Measurements from ENCODE around the gene LAMA2. TPM values are rescaled to one million over a fixed set of nuclear protein-coding genes. Genes with fewer than 3 reads are reported as not detected.
A peak's percentile ranks its signal among the peaks of the same experiment; 100 is the strongest.

The LAMA2 gene
- total and polyA plus RNA-seq, 2 donors (not counting 1 experiment from before 2014, with no cell fraction given): 19.5 to 67.5 TPM

DNA sequence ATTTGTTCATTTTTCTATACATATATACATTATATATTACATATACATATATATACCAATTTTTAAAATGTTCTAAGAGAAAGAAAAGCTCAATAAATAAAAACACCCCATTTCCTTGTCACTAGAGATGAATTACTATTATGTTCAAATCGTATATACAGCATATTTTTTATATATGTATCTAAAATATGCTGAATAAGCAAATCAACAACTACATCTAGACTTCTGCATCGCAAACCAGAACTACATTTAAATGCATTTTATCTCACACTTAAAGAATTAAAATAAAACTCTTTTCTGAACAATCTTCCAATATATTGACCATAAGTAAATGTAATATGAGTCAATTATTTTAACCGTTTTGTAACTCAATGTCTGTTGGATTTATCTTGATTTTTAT lies 133.9 kb downstream of the LAMA2 start:
- Histone ChIP-seq H3K4me2 (ENCODE audit: extremely low read depth, insufficient read depth, low read length) (no peak overlapping the region), H3K9ac (ENCODE audit: insufficient read depth, low read length) (no peak overlapping the region)
- TF ChIP-seq, protein P1, sequence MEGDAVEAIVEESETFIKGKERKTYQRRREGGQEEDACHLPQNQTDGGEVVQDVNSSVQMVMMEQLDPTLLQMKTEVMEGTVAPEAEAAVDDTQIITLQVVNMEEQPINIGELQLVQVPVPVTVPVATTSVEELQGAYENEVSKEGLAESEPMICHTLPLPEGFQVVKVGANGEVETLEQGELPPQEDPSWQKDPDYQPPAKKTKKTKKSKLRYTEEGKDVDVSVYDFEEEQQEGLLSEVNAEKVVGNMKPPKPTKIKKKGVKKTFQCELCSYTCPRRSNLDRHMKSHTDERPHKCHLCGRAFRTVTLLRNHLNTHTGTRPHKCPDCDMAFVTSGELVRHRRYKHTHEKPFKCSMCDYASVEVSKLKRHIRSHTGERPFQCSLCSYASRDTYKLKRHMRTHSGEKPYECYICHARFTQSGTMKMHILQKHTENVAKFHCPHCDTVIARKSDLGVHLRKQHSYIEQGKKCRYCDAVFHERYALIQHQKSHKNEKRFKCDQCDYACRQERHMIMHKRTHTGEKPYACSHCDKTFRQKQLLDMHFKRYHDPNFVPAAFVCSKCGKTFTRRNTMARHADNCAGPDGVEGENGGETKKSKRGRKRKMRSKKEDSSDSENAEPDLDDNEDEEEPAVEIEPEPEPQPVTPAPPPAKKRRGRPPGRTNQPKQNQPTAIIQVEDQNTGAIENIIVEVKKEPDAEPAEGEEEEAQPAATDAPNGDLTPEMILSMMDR (conservative IDR thresholded peaks at IDR 0.05 in 1 of 2, IDR thresholded peaks at IDR 0.05 in 1 of 2; ENCODE audit: low read depth in 1 of 2, low read length in 2 of 2): no peak
- no peak for TF ChIP-seq EZH2 (IDR thresholded peaks at IDR 0.05; ENCODE audit: low read length, missing control alignments)

DNA sequence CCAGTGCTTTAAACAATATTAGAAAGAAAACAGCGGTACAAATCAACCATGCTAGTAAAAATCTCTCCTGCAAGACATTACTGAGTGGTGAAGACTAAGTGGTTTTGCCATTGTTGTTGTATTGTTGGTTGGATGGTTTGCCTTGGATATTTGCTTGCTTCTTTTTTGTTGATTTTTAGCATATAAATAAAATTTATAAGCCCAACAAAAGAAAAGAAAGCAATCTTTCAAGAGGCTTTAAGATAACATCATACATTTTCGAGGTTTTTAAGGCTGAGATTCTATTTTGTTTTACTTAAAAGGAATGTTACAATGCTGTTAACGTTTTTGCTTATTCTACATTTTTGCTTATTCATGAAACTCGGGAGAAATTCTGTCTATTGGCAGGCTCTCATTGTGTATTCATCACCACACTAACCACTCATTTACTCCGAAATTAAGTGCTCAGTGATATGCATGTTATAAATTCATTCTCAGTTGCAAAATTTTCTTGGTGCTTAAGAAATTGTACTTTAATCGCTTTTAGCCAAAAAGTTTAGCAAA lies 139.1 kb downstream of the LAMA2 start:
- Histone ChIP-seq H3K4me1 (ENCODE audit: control insufficient read depth, extremely low read depth, insufficient read depth, low read length) (no peaks in the 10 kb centered on the region), H3K9me3 (ENCODE audit: control insufficient read depth, insufficient read depth, low read depth, low read length) (no peaks in the 10 kb centered on the region), H3K27me3 (ENCODE audit: control insufficient read depth, insufficient read depth, low read length) (no peaks in the 10 kb centered on the region), H3K27ac (ENCODE audit: insufficient read depth, low read length) (no peak overlapping the region), H3K4me3 (replicated peaks in 1 of 4; ENCODE audit: control extremely low read depth in 1 of 4, insufficient read depth in 1 of 4, low read depth in 3 of 4, low read length in 4 of 4) (no peak overlapping the region), H3K4me2 (ENCODE audit: extremely low read depth, insufficient read depth, low read length) (no peak overlapping the region), H4K20me1 (ENCODE audit: control insufficient read depth, extremely low read depth, insufficient read depth, low read length) (no peaks in the 10 kb centered on the region), H3K9ac (ENCODE audit: insufficient read depth, low read length) (no peak overlapping the region), H3K36me3 (ENCODE audit: control insufficient read depth, insufficient read depth, low read length) (no peaks in the 10 kb centered on the region), H3K79me2 (ENCODE audit: control insufficient read depth, insufficient read depth, low read length) (no peaks in the 10 kb centered on the region), H2AFZ (ENCODE audit: low read length) (no peak overlapping the region)
- TF ChIP-seq, protein P1 (conservative IDR thresholded peaks at IDR 0.05 in 1 of 2, IDR thresholded peaks at IDR 0.05 in 1 of 2; ENCODE audit: low read depth in 1 of 2, low read length in 2 of 2): no peak
- TF ChIP-seq EZH2 (IDR thresholded peaks at IDR 0.05; ENCODE audit: low read length, missing control alignments): no peak
- peak in 1 of 2 donors; percentile 19 for DNase-seq (ENCODE audit: low read depth in 2 of 2)

More for the DNA sequence above, 133.9 kb downstream of the LAMA2 start:
- Histone ChIP-seq H2AFZ (ENCODE audit: low read length) (no peak overlapping the region), H3K4me1 (ENCODE audit: control insufficient read depth, extremely low read depth, insufficient read depth, low read length) (no peaks in the 10 kb centered on the region), H3K27ac (ENCODE audit: insufficient read depth, low read length) (no peak overlapping the region), H3K79me2 (ENCODE audit: control insufficient read depth, insufficient read depth, low read length) (no peaks in the 10 kb centered on the region), H3K36me3 (ENCODE audit: control insufficient read depth, insufficient read depth, low read length) (no peaks in the 10 kb centered on the region), H3K27me3 (ENCODE audit: control insufficient read depth, insufficient read depth, low read length) (no peaks in the 10 kb centered on the region), H3K9me3 (ENCODE audit: control insufficient read depth, insufficient read depth, low read depth, low read length) (no peaks in the 10 kb centered on the region), H4K20me1 (ENCODE audit: control insufficient read depth, extremely low read depth, insufficient read depth, low read length) (no peaks in the 10 kb centered on the region), H3K4me3 (replicated peaks in 1 of 4; ENCODE audit: control extremely low read depth in 1 of 4, insufficient read depth in 1 of 4, low read depth in 3 of 4, low read length in 4 of 4) (no peak overlapping the region)
- no peak for DNase-seq (ENCODE audit: low read depth in 2 of 2)

- Histone ChIP-seq H4K20me1 (ENCODE audit: control insufficient read depth, extremely low read depth, insufficient read depth, low read length) (no peaks in the 10 kb centered on the region), H3K9ac (ENCODE audit: insufficient read depth, low read length) (no peak overlapping the region), H3K27ac (ENCODE audit: insufficient read depth, low read length) (no peak overlapping the region), H3K4me2 (ENCODE audit: extremely low read depth, insufficient read depth, low read length) (no peak overlapping the region), H3K9me3 (ENCODE audit: control insufficient read depth, insufficient read depth, low read depth, low read length) (no peaks in the 10 kb centered on the region), H3K79me2 (ENCODE audit: control insufficient read depth, insufficient read depth, low read length) (no peaks in the 10 kb centered on the region), H3K27me3 (ENCODE audit: control insufficient read depth, insufficient read depth, low read length) (no peaks in the 10 kb centered on the region), H3K4me1 (ENCODE audit: control insufficient read depth, extremely low read depth, insufficient read depth, low read length) (no peaks in the 10 kb centered on the region), H3K4me3 (replicated peaks in 1 of 4; ENCODE audit: control extremely low read depth in 1 of 4, insufficient read depth in 1 of 4, low read depth in 3 of 4, low read length in 4 of 4) (no peak overlapping the region), H2AFZ (ENCODE audit: low read length) (no peak overlapping the region), H3K36me3 (ENCODE audit: control insufficient read depth, insufficient read depth, low read length) (no peaks in the 10 kb centered on the region)
- no peak for DNase-seq (ENCODE audit: low read depth in 2 of 2)
- TF ChIP-seq, protein P1 (conservative IDR thresholded peaks at IDR 0.05 in 1 of 2, IDR thresholded peaks at IDR 0.05 in 1 of 2; ENCODE audit: low read depth in 1 of 2, low read length in 2 of 2): no peak
- TF ChIP-seq EZH2 (IDR thresholded peaks at IDR 0.05; ENCODE audit: low read length, missing control alignments): no peak
Observed at GRCh38 chr6:129026601-129027000, 143.7 kb downstream of the LAMA2 start.

Measured in fibroblast of lung (primary cell).